ENCODE results near the gene PHTF1.

DNA sequence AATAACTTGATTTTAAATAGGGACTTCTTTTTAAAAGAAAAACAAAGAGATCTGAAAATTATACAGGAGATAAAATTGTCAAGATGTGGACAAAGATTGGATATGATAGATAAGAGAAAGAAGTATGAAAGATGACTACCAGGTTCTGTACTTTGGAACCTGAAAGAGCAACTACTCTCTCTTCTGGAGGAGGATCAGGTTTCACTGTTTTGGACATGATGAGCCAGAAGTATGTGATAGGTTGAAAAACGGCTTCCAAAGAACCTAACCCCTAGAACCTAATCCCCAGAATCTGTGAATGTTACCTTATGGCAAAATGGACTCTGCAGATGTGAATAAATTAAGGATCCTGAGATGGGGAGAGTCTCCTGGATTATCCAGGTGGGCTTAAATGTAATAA, 26.8 kb upstream of the PHTF1 start:
- TF ChIP-seq CEBPB (IDR thresholded peaks at IDR 0.05) (no peak), NFIC (IDR thresholded peaks at IDR 0.05) (no peak), TCF12 (IDR thresholded peaks at IDR 0.05; ENCODE audit: low read depth) (no peak), EGR1 (IDR thresholded peaks at IDR 0.05) (no peak), YY1 (IDR thresholded peaks at IDR 0.05; ENCODE audit: low read depth) (no peak), EP300 (IDR thresholded peaks at IDR 0.05; ENCODE audit: borderline replicate concordance) (no peak), TEAD4 (IDR thresholded peaks at IDR 0.05) (no peak), TAF1 (IDR thresholded peaks at IDR 0.05; ENCODE audit: low read depth) (no peak), RAD21 (IDR thresholded peaks at IDR 0.05; ENCODE audit: low read depth) (no peak), CREB1 (IDR thresholded peaks at IDR 0.05; ENCODE audit: low read depth) (no peak), ZBTB7A (IDR thresholded peaks at IDR 0.05; ENCODE audit: low read depth) (no peak)
- TF ChIP-seq, protein P1, sequence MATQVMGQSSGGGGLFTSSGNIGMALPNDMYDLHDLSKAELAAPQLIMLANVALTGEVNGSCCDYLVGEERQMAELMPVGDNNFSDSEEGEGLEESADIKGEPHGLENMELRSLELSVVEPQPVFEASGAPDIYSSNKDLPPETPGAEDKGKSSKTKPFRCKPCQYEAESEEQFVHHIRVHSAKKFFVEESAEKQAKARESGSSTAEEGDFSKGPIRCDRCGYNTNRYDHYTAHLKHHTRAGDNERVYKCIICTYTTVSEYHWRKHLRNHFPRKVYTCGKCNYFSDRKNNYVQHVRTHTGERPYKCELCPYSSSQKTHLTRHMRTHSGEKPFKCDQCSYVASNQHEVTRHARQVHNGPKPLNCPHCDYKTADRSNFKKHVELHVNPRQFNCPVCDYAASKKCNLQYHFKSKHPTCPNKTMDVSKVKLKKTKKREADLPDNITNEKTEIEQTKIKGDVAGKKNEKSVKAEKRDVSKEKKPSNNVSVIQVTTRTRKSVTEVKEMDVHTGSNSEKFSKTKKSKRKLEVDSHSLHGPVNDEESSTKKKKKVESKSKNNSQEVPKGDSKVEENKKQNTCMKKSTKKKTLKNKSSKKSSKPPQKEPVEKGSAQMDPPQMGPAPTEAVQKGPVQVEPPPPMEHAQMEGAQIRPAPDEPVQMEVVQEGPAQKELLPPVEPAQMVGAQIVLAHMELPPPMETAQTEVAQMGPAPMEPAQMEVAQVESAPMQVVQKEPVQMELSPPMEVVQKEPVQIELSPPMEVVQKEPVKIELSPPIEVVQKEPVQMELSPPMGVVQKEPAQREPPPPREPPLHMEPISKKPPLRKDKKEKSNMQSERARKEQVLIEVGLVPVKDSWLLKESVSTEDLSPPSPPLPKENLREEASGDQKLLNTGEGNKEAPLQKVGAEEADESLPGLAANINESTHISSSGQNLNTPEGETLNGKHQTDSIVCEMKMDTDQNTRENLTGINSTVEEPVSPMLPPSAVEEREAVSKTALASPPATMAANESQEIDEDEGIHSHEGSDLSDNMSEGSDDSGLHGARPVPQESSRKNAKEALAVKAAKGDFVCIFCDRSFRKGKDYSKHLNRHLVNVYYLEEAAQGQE (IDR thresholded peaks at IDR 0.05; ENCODE audit: low read depth) = no peak
